A549 (cell line): ENCODE data around the gene CADM1. TPM values are rescaled to one million over a fixed set of nuclear protein-coding genes. Genes with fewer than 3 reads are reported as not detected.

Experiments
- ATAC-seq, 2 experiments: fragments of 200-7000 bp in 1 of 2; fragments of >200 bp in 1 of 2; cut with Nextera tagmentation in 1 of 2; cut with Tn5 transposase in 1 of 2; 3 replicates each; pipeline versions ENCODE4 v1.8.0 to v1.9.1; 2018 to 2020; ENCODE audit warnings: mild to moderate bottlenecking in 1 of 2, moderate library complexity in 1 of 2
- CTCF ChIA-PET: fragments of 300-600 bp; sonication (Branson Sonifier 250); formaldehyde crosslinking; extraction: SDS; loops from one replicate; lab custom pipeline; 2021; ENCODE audit warnings: antibody characterized with exemption, inconsistent platforms; lab: Yijun Ruan, JAX
- POLR2A ChIA-PET: fragments of 350-600 bp; formaldehyde crosslinking; extraction: SDS; loops from one replicate; lab custom pipeline; 2021; ENCODE audit warnings: antibody characterized with exemption, inconsistent platforms; lab: Yijun Ruan, JAX
- DNase-seq, 2 experiments: peaks; one replicate each; pipeline versions ENCODE4 v3.0.0 to v3.0.0-alpha.2; 2011 to 2016; ENCODE audit warnings: low read depth in 1 of 2, low spot score in 1 of 2
- FAIRE-seq: peaks from 2 replicates; lab custom pipeline; 2011; peaks lifted over from hg19 to GRCh38; lab: Jason Lieb, UNC
- H3K27ac ChIP-seq, 2 experiments: fragments of >200 bp; sonication (Bioruptor Twin); formaldehyde crosslinking; 3 replicates each; pipeline ENCODE4 v1.5.1; 2016 to 2017
- H3K4me1 ChIP-seq: fragments of >200 bp; sonication (Bioruptor Twin); formaldehyde crosslinking; 3 replicates; pipeline ENCODE4 v1.6.1; 2016
- H3K4me2 ChIP-seq: fragments of >200 bp; sonication (Bioruptor Twin); formaldehyde crosslinking; 3 replicates; pipeline ENCODE4 v1.6.1; 2016
- H3K4me3 ChIP-seq: fragments of >200 bp; sonication (Bioruptor Twin); formaldehyde crosslinking; 3 replicates; pipeline ENCODE4 v1.5.1; 2016
- H3K9me3 ChIP-seq: fragments of >200 bp; sonication (Bioruptor Twin); formaldehyde crosslinking; 3 replicates; pipeline ENCODE4 v1.6.1; 2016
- CBX8 ChIP-seq: fragments of 200-600 bp; sonication (generic); IDR thresholded peaks from 2 replicates; pipeline ENCODE4 v1.6.1; 2016
- CEBPB ChIP-seq, 2 experiments: fragments of >200 bp in 1 of 2; sonication (Bioruptor Twin) in 1 of 2; formaldehyde crosslinking in 1 of 2; IDR thresholded peaks; 2 replicates each; pipeline ENCODE4 v1.6.1; 2012 to 2016
- EP300 ChIP-seq, 2 experiments: fragments of >200 bp; sonication (Bioruptor Twin); formaldehyde crosslinking; IDR thresholded peaks; 2 replicates in 1 of 2; 3 replicates in 1 of 2; pipeline ENCODE4 v1.6.1; 2016 to 2017
- ESRRA ChIP-seq: fragments of 150-350 bp; IDR thresholded peaks from 2 replicates; pipeline ENCODE4 v1.6.1; 2014; ENCODE audit warnings: mild to moderate bottlenecking, low read length, borderline replicate concordance
- HOXA7 ChIP-seq: fragments of 250-450 bp; sonication (Bioruptor Pico); IDR thresholded peaks from 2 replicates; pipeline ENCODE4 v1.5.0; 2020; ENCODE audit warnings: mild to moderate bottlenecking, moderate library complexity
- RAD21 ChIP-seq, 2 experiments: fragments of >200 bp in 1 of 2; sonication (Bioruptor Twin) in 1 of 2; formaldehyde crosslinking in 1 of 2; IDR thresholded peaks in 1 of 2; conservative IDR thresholded peaks in 1 of 2; 2 replicates in 1 of 2; 3 replicates in 1 of 2; pipeline ENCODE4 v1.6.1; 2012 to 2018; ENCODE audit warnings: inconsistent platforms in 1 of 2
- RCOR1 ChIP-seq: fragments of 150-350 bp; IDR thresholded peaks from 2 replicates; pipeline ENCODE4 v1.6.1; 2014; ENCODE audit warnings: antibody characterized with exemption, low read length, low read depth
- SMC3 ChIP-seq: fragments of >200 bp; sonication (Bioruptor Twin); formaldehyde crosslinking; IDR thresholded peaks from 3 replicates; pipeline ENCODE4 v1.6.1; 2018; ENCODE audit warnings: inconsistent platforms
- SREBF2 ChIP-seq: fragments of 450-650 bp; IDR thresholded peaks from 2 replicates; pipeline ENCODE4 v1.6.1; 2014; ENCODE audit warnings: mild to moderate bottlenecking, moderate library complexity
- ZC3H11A ChIP-seq: fragments of 450-650 bp; IDR thresholded peaks from 2 replicates; pipeline ENCODE4 v1.6.1; 2014; ENCODE audit warnings: antibody characterized with exemption, mild to moderate bottlenecking
- ZNF302 ChIP-seq: fragments of 250-450 bp; sonication (Bioruptor Pico); IDR thresholded peaks from 2 replicates; pipeline ENCODE4 v1.9.0; 2021; ENCODE audit warnings: inconsistent platforms, mild to moderate bottlenecking, moderate library complexity
- WGBS: methylation state at CpG from one replicate; pipeline ENCODE4 v1.1.6; 2017; ENCODE audit errors: missing lambda C conversion rate; 5-methylcytosine and 5-hydroxymethylcytosine counted together
- polyA plus RNA-seq, 4 experiments: library from polyadenylated mRNA; depleted of rRNA in 3 of 4; stranded (reverse); fragments of >200 nt; fragmentation: RNase III in 1 of 4; extraction: RNeasy Plus Mini Kit Qiagen cat#74134 plus additional on column Dnase treatment in 1 of 4; gene quantifications; 2 replicates in 3 of 4; 3 replicates in 1 of 4; pipeline ENCODE4 v1.2.3, GENCODE V29; 2011 to 2017
- TF ChIP-seq, protein P1 (sequence below): fragments of 450-650 bp; IDR thresholded peaks from 2 replicates; pipeline ENCODE4 v1.6.1; 2014; ENCODE audit warnings: antibody characterized with exemption
- TF ChIP-seq, protein P2 (sequence below): fragments of 150-350 bp; IDR thresholded peaks from 2 replicates; pipeline ENCODE4 v1.6.1; 2014; ENCODE audit warnings: low read depth, mild to moderate bottlenecking, low read length
- TF ChIP-seq, protein P3 (sequence below): fragments of 200-600 bp; sonication (generic); IDR thresholded peaks from 2 replicates; pipeline ENCODE4 v1.6.1; 2016; ENCODE audit warnings: antibody characterized with exemption, mild to moderate bottlenecking, moderate library complexity
- TF ChIP-seq, protein P4 (sequence below): fragments of >200 bp; sonication (Bioruptor Twin); formaldehyde crosslinking; IDR thresholded peaks from 3 replicates; pipeline ENCODE4 v1.5.1; 2016
- TF ChIP-seq, protein P5 (sequence below): IDR thresholded peaks from 2 replicates; pipeline ENCODE4 v1.6.1; 2012
- TF ChIP-seq, protein P6 (sequence below): IDR thresholded peaks from 2 replicates; pipeline ENCODE4 v1.6.1; 2012; ENCODE audit warnings: low read depth, borderline replicate concordance

Gene CADM1
- polyA plus RNA-seq, 2 of the 4 experiments (the other 2 are of a cell fraction), result 33.4 to 36.7 TPM

DNA sequence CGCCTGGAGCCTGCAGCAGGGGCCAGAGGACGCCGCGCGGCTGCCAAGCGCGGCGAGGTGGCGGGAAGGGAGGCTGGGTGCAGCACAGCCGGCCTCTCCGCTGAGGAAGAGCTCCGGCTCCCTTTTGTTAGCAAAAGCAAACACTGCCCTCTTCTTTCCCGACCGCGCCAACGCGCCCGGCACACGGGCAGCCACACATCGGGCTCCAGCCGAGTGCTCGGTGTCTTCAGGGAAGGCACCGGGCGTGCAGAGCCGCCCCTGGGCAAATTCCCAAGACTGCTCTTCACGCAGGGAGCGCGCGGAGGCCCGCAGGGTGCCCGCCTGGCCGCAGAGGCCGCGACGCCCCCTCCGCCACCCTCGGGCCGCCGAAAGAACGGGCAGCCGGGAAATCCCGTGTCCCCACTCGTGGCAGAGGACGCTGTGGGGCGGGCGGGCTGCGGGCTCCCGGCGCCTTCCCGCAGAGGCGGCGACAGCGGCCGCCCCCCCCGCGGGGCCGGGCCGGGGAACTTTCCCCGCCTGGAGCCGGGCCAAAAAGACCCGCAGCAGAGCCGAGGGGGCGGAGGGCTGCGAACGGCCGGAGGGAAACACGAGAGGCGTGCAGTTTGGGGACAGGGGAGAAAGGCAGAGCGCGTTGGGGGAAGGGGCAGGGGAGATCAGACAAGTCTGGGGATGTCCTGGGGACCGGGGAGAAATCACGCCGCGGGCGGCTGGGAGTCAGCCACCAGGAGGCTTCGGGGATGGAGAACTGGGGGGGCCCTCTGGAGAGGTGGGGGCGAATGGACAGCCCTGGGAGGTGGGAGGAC lies 931 bp downstream of the CADM1 start:
- H3K4me2 ChIP-seq, result peak overlapping the region; percentile 94
- peak; percentile 21 to 71 for DNase-seq
- peaks cover 21% of the 10 kb centered on the region; the same call in 2 of the 3 replicates for H3K4me1 ChIP-seq
- ChIA-PET CTCF (interaction anchor here (0.8 to 2.0 kb wide), 14 partner anchors 14 to 186 kb away, joined by 3 to 9 read pairs (median 5); no protein-coding TSS in a partner anchor), POLR2A (interaction anchor here (0.6 to 1.2 kb wide), 4 partner anchors 10 to 764 kb away, joined by 3 to 6 read pairs (median 4); no protein-coding TSS in a partner anchor)
- WGBS, result 0% methylated on average over 8 of the region's 77 CpGs
- peak; percentile 70 to 72 for ATAC-seq
- TF ChIP-seq SREBF2 (no peak), SMC3 (peak; percentile 67; the same call in 2 of the 3 replicates), CEBPB (IDR thresholded peaks at IDR 0.05) (no peak), HOXA7 (CRISPR knock-in tag) (no peak), ZC3H11A (no peak), ESRRA (no peak), CBX8 (no peak), ZNF302 (CRISPR knock-in tag) (no peak), EP300 (IDR thresholded peaks at IDR 0.05) (no peak), RCOR1 (no peak), RAD21 (conservative IDR thresholded peaks at IDR 0.05 in 1 of 2, IDR thresholded peaks at IDR 0.05 in 1 of 2) (peak; percentile 48 to 77)
- TF ChIP-seq, protein P1, sequence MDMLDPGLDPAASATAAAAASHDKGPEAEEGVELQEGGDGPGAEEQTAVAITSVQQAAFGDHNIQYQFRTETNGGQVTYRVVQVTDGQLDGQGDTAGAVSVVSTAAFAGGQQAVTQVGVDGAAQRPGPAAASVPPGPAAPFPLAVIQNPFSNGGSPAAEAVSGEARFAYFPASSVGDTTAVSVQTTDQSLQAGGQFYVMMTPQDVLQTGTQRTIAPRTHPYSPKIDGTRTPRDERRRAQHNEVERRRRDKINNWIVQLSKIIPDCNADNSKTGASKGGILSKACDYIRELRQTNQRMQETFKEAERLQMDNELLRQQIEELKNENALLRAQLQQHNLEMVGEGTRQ, result no peak
- TF ChIP-seq, protein P2, sequence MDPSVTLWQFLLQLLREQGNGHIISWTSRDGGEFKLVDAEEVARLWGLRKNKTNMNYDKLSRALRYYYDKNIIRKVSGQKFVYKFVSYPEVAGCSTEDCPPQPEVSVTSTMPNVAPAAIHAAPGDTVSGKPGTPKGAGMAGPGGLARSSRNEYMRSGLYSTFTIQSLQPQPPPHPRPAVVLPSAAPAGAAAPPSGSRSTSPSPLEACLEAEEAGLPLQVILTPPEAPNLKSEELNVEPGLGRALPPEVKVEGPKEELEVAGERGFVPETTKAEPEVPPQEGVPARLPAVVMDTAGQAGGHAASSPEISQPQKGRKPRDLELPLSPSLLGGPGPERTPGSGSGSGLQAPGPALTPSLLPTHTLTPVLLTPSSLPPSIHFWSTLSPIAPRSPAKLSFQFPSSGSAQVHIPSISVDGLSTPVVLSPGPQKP, result no peak
- TF ChIP-seq, protein P3, sequence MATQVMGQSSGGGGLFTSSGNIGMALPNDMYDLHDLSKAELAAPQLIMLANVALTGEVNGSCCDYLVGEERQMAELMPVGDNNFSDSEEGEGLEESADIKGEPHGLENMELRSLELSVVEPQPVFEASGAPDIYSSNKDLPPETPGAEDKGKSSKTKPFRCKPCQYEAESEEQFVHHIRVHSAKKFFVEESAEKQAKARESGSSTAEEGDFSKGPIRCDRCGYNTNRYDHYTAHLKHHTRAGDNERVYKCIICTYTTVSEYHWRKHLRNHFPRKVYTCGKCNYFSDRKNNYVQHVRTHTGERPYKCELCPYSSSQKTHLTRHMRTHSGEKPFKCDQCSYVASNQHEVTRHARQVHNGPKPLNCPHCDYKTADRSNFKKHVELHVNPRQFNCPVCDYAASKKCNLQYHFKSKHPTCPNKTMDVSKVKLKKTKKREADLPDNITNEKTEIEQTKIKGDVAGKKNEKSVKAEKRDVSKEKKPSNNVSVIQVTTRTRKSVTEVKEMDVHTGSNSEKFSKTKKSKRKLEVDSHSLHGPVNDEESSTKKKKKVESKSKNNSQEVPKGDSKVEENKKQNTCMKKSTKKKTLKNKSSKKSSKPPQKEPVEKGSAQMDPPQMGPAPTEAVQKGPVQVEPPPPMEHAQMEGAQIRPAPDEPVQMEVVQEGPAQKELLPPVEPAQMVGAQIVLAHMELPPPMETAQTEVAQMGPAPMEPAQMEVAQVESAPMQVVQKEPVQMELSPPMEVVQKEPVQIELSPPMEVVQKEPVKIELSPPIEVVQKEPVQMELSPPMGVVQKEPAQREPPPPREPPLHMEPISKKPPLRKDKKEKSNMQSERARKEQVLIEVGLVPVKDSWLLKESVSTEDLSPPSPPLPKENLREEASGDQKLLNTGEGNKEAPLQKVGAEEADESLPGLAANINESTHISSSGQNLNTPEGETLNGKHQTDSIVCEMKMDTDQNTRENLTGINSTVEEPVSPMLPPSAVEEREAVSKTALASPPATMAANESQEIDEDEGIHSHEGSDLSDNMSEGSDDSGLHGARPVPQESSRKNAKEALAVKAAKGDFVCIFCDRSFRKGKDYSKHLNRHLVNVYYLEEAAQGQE, result no peak
- TF ChIP-seq, protein P4, sequence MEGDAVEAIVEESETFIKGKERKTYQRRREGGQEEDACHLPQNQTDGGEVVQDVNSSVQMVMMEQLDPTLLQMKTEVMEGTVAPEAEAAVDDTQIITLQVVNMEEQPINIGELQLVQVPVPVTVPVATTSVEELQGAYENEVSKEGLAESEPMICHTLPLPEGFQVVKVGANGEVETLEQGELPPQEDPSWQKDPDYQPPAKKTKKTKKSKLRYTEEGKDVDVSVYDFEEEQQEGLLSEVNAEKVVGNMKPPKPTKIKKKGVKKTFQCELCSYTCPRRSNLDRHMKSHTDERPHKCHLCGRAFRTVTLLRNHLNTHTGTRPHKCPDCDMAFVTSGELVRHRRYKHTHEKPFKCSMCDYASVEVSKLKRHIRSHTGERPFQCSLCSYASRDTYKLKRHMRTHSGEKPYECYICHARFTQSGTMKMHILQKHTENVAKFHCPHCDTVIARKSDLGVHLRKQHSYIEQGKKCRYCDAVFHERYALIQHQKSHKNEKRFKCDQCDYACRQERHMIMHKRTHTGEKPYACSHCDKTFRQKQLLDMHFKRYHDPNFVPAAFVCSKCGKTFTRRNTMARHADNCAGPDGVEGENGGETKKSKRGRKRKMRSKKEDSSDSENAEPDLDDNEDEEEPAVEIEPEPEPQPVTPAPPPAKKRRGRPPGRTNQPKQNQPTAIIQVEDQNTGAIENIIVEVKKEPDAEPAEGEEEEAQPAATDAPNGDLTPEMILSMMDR, result peak; percentile 47
- TF ChIP-seq, protein P5, sequence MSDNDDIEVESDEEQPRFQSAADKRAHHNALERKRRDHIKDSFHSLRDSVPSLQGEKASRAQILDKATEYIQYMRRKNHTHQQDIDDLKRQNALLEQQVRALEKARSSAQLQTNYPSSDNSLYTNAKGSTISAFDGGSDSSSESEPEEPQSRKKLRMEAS, result peak; percentile 42; the same call in 1 of the 2 replicates
- TF ChIP-seq, protein P6, sequence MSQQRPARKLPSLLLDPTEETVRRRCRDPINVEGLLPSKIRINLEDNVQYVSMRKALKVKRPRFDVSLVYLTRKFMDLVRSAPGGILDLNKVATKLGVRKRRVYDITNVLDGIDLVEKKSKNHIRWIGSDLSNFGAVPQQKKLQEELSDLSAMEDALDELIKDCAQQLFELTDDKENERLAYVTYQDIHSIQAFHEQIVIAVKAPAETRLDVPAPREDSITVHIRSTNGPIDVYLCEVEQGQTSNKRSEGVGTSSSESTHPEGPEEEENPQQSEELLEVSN, result no peak
- H3K4me3 ChIP-seq, result peak overlapping the region; percentile 92
- no peaks in the 10 kb centered on the region for H3K9me3 ChIP-seq
- peak overlapping the region; percentile 86 to 95 for H3K27ac ChIP-seq
- FAIRE-seq, result no peak
